Calu3 (cell line): ENCODE results near the gene BAZ1A. TPM values are rescaled to one million over a fixed set of nuclear protein-coding genes. Genes with fewer than 3 reads are reported as not detected.

ENCODE experiments used
- BruUV-seq: library from RNA; stranded (reverse); fragments of 400-500 nt; replicated peaks from 2 replicates; lab custom pipeline; 2021; lab: Mats Ljungman, UMichigan
- CTCF ChIA-PET: fragments of 300-600 bp; sonication (Branson Sonifier 250); formaldehyde crosslinking; loops from one replicate; lab custom pipeline; 2022; ENCODE audit warnings: antibody characterized with exemption; lab: Charles Lee
- DNase-seq: peaks from one replicate; pipeline ENCODE4 v3.0.0; 2022
- H3K27ac Mint-ChIP-seq: one replicate; pipeline ENCODE4 v1.8.0; 2022; ENCODE audit warnings: mixed read lengths; ENCODE audit not compliant: unreplicated experiment
- H3K27me3 Mint-ChIP-seq: one replicate; pipeline ENCODE4 v1.8.0; 2022; ENCODE audit warnings: mixed read lengths; ENCODE audit not compliant: unreplicated experiment
- H3K36me3 Mint-ChIP-seq: one replicate; pipeline ENCODE4 v1.8.0; 2022; ENCODE audit warnings: mild to moderate bottlenecking, moderate library complexity, mixed read lengths; ENCODE audit not compliant: insufficient read depth, unreplicated experiment
- H3K4me1 Mint-ChIP-seq: one replicate; pipeline ENCODE4 v1.8.0; 2022; ENCODE audit warnings: mild to moderate bottlenecking, low read depth, mixed read lengths; ENCODE audit not compliant: unreplicated experiment
- H3K4me3 Mint-ChIP-seq: one replicate; pipeline ENCODE4 v1.8.0; 2022; ENCODE audit warnings: mild to moderate bottlenecking, low read depth, moderate library complexity, mixed read lengths; ENCODE audit not compliant: unreplicated experiment
- H3K9me3 Mint-ChIP-seq: one replicate; pipeline ENCODE4 v1.8.0; 2022; ENCODE audit warnings: low read depth, mixed read lengths; ENCODE audit not compliant: unreplicated experiment
- CTCF ChIP-seq: fragments of 200-600 bp; IDR thresholded peaks from one replicate; pipeline ENCODE4 v1.8.0; 2022; ENCODE audit warnings: antibody characterized with exemption; ENCODE audit not compliant: unreplicated experiment
- intact Hi-C: fragments of 100-400 bp; cut with micrococcal nuclease; formaldehyde crosslinking; loops from one replicate; pipeline ENCODE4 v1.10.0; 2022; ENCODE audit not compliant: unreplicated experiment
- total RNA-seq: library from RNA; stranded (reverse); gene quantifications from 2 replicates; pipeline ENCODE4 v1.2.3, GENCODE V29; 2022

Gene BAZ1A
- total RNA-seq, 1 experiment from 2014 or later, result 35.7 TPM

DNA sequence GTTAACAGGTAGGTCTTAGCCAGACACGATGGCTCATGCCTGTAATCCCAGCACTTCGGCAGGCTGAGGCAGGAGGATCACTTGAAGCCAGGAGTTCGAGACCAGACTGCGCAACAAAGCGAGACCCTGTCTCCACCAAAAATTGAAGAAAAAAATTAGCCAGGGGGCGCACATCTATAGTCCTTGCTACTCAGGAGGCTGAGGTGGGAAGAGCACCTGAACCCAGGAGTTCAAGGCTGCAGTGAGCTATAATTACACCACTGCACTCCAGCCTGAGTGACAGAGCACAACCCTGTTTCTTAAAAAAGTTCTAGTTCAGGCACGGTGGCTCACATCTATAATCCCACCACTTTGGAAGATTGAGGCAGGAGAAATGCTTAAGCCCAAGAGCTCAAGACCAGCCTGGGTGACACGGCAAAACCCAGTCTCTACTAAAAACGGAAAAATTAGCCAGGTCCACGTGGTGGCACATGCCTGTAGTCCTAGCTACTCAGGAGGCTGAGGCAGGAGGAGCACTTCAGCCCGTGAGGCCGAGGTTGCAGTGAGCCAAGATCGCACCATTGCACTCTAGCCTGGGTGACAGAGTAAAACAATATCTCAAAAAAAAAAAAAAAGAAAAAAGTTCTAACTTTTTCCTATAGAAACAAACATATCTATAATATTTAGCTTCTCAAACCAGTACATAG, 9.1 kb downstream of the BAZ1A start:
- no peak for DNase-seq
- Mint-ChIP-seq H3K36me3 (no peaks in the 10 kb centered on the region), H3K4me3 (no peak overlapping the region), H3K27ac (no peak overlapping the region), H3K9me3 (no peaks in the 10 kb centered on the region), H3K27me3 (no peaks in the 10 kb centered on the region), H3K4me1 (no peaks in the 10 kb centered on the region)
- no peak for TF ChIP-seq CTCF
- CTCF ChIA-PET, result interaction anchor here (1.0 kb wide), 1 partner anchor 174 kb away, joined by 3 read pairs; no protein-coding TSS in a partner anchor
- intact Hi-C loops, result no loop called here
- BruUV-seq, result no TSS peak

DNA sequence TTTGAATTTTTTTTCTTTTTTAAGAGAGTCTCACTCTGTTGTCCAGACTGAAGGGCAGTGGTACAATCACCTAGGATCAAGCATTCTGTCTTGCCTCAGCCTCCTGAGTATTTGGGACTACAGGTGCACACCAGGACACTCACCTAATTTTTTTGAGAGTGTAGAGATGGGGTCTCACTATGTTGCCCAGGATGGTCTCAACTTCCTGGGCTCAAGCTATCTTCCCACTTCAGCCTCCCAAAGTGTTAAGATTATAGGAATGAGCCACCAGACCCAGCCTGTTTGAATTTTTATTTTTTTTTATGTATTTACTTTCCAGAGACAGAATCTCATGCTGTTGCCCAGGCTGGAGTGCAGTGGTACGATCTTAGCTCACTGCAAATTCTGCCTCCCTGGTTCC, 11.3 kb downstream of the BAZ1A start:
- no peak overlapping the region for H3K27ac Mint-ChIP-seq
- no peaks in the 10 kb centered on the region for H3K4me1 Mint-ChIP-seq
- no TSS peak for BruUV-seq
- no peaks in the 10 kb centered on the region for H3K9me3 Mint-ChIP-seq
- no peaks in the 10 kb centered on the region for H3K36me3 Mint-ChIP-seq
- no peak overlapping the region for H3K4me3 Mint-ChIP-seq
- TF ChIP-seq CTCF, result no peak
- H3K27me3 Mint-ChIP-seq, result no peaks in the 10 kb centered on the region
- CTCF ChIA-PET, result no interaction called here
- intact Hi-C loops, result no loop called here
- DNase-seq, result no peak

- Mint-ChIP-seq H3K4me3 (no peak overlapping the region), H3K27me3 (no peaks in the 10 kb centered on the region), H3K4me1 (no peaks in the 10 kb centered on the region), H3K36me3 (peaks cover 14% of the 10 kb centered on the region), H3K27ac (no peak overlapping the region), H3K9me3 (no peaks in the 10 kb centered on the region)
- DNase-seq, result no peak
- no peak for TF ChIP-seq CTCF
- no TSS peak for BruUV-seq
- intact Hi-C loops, result no loop called here
- CTCF ChIA-PET, result no interaction called here
These were observed 16.4 kb downstream of the BAZ1A start for GRCh38 chr14:34858765-34859164.

DNA sequence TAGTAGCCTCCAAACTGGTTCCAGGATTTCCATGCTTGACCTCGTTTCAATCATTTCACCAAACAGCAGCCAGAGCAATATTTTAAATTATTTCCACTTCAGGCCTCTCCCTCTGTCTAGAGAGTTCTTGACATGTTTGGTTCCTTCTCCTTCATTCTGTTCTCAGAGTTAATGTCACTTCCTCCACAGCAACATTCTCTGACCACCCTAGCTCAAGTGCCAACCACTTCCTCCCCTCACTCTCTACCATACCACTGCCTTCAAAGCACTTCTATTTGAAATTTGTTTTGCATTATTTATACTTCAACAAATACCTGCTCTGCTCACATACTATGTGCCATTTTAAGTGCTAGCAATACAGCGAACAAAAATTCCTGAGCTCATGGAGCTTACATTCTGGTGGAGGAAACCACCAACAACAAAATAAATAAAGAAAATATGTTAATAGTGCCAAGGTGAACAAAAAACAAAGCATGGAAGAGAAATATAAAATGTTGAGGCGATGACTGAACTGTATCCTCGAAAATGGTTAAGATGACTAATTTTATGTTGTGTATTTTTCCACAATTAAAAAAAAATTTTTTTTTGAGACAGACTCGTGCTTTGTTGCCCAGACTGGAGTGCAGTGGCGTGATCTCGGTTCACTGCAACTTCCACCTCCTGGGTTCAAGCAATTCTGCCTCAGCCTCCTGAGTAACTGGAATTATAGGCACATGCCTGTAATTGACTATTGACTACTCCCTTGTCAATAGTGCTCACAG, 17.3 kb downstream of the BAZ1A start:
- CTCF ChIA-PET, result no interaction called here
- intact Hi-C loops, result no loop called here

More for the DNA sequence above, 17.3 kb downstream of the BAZ1A start:
- Mint-ChIP-seq H3K27ac (no peak overlapping the region), H3K4me3 (no peak overlapping the region), H3K4me1 (no peaks in the 10 kb centered on the region), H3K27me3 (no peaks in the 10 kb centered on the region), H3K36me3 (peaks cover 14% of the 10 kb centered on the region), H3K9me3 (no peaks in the 10 kb centered on the region)
- no TSS peak for BruUV-seq
- no peak for TF ChIP-seq CTCF
- DNase-seq, result no peak
